PC-9 (cell line): ENCODE results near the gene ING1. TPM values are rescaled to one million over a fixed set of nuclear protein-coding genes. Genes with fewer than 3 reads are reported as not detected.

Experiments used
- BruUV-seq: library from RNA; stranded (reverse); fragments of 400-500 nt; replicated peaks from 2 replicates; lab custom pipeline; 2021; lab: Mats Ljungman, UMichigan
- CTCF ChIA-PET: fragments of 300-600 bp; sonication (Branson Sonifier 250); formaldehyde crosslinking; loops from one replicate; lab custom pipeline; 2022; ENCODE audit warnings: antibody characterized with exemption; lab: Charles Lee
- POLR2A ChIA-PET: fragments of 300-600 bp; sonication (Branson Sonifier 250); formaldehyde crosslinking; loops from one replicate; lab custom pipeline; 2022; ENCODE audit warnings: antibody characterized with exemption; ENCODE audit not compliant: unreplicated experiment; lab: Charles Lee
- DNase-seq, 2 experiments: peaks; one replicate each; pipeline versions ENCODE4 v3.0.0 to v3.0.0-alpha.2; 2015 to 2022; ENCODE audit warnings: mixed read lengths in 1 of 2
- H2AFZ ChIP-seq: fragments of 200-600 bp; sonication (generic); 2 replicates; pipeline ENCODE4 v1.8.1; 2017; ENCODE audit warnings: antibody characterized with exemption
- H3F3A ChIP-seq: fragments of 200-600 bp; sonication (generic); 2 replicates; pipeline ENCODE4 v1.8.1; 2017; ENCODE audit warnings: antibody characterized with exemption, mild to moderate bottlenecking, low read depth; ENCODE audit not compliant: insufficient read depth
- H3K27ac ChIP-seq: fragments of 200-600 bp; sonication (generic); 2 replicates; pipeline ENCODE4 v1.6.1; 2016; ENCODE audit warnings: mixed run types
- H3K27me3 ChIP-seq: fragments of 200-600 bp; sonication (generic); 2 replicates; pipeline ENCODE4 v1.6.1; 2016; ENCODE audit warnings: low read depth, mixed run types; ENCODE audit not compliant: insufficient read depth
- H3K36me3 ChIP-seq: fragments of 200-600 bp; sonication (generic); 2 replicates; pipeline ENCODE4 v1.6.1; 2016; ENCODE audit warnings: low read depth, mixed run types
- H3K4me1 ChIP-seq: fragments of 200-600 bp; sonication (generic); replicated peaks from 2 replicates; pipeline ENCODE4 v1.6.1; 2016; ENCODE audit warnings: mixed run types; ENCODE audit not compliant: insufficient read depth
- H3K4me2 ChIP-seq: fragments of 200-600 bp; sonication (generic); 2 replicates; pipeline ENCODE4 v1.6.1; 2017; ENCODE audit warnings: mixed run types
- H3K4me3 ChIP-seq: fragments of 200-600 bp; sonication (generic); 2 replicates; pipeline ENCODE4 v1.6.1; 2016; ENCODE audit warnings: mixed run types
- H3K79me2 ChIP-seq: fragments of 200-600 bp; sonication (generic); 2 replicates; pipeline ENCODE4 v1.6.1; 2017; ENCODE audit warnings: low read depth, mixed run types
- H3K9me2 ChIP-seq: fragments of 200-600 bp; sonication (generic); 2 replicates; pipeline ENCODE4 v1.8.1; 2017; ENCODE audit warnings: mild to moderate bottlenecking; ENCODE audit not compliant: insufficient read depth
- H3K9me3 ChIP-seq: fragments of 200-600 bp; sonication (generic); 2 replicates; pipeline ENCODE4 v1.8.1; 2016; ENCODE audit warnings: low read depth; ENCODE audit not compliant: insufficient read depth
- H4K20me1 ChIP-seq: fragments of 200-600 bp; sonication (generic); 2 replicates; pipeline ENCODE4 v1.8.1; 2017; ENCODE audit not compliant: insufficient read depth
- EZH2 ChIP-seq: fragments of 200-600 bp; sonication (generic); IDR thresholded peaks from 2 replicates; pipeline ENCODE4 v1.8.0; 2017; ENCODE audit warnings: antibody characterized with exemption, low read depth
- intact Hi-C: fragments of 100-400 bp; cut with micrococcal nuclease; formaldehyde crosslinking; loops from one replicate; pipeline ENCODE4 v1.10.0; 2022; ENCODE audit not compliant: unreplicated experiment
- total RNA-seq: library from RNA; stranded (reverse); gene quantifications from 2 replicates; pipeline ENCODE4 v1.2.3, GENCODE V29; 2021
- TF ChIP-seq, protein P1 (sequence below): fragments of 200-600 bp; sonication (generic); conservative IDR thresholded peaks from 2 replicates; pipeline ENCODE4 v1.6.1; 2017; ENCODE audit warnings: mixed run types, antibody characterized with exemption, mild to moderate bottlenecking, moderate library complexity

Gene ING1
- total RNA-seq, 1 experiment from 2014 or later, result 21.2 TPM

DNA sequence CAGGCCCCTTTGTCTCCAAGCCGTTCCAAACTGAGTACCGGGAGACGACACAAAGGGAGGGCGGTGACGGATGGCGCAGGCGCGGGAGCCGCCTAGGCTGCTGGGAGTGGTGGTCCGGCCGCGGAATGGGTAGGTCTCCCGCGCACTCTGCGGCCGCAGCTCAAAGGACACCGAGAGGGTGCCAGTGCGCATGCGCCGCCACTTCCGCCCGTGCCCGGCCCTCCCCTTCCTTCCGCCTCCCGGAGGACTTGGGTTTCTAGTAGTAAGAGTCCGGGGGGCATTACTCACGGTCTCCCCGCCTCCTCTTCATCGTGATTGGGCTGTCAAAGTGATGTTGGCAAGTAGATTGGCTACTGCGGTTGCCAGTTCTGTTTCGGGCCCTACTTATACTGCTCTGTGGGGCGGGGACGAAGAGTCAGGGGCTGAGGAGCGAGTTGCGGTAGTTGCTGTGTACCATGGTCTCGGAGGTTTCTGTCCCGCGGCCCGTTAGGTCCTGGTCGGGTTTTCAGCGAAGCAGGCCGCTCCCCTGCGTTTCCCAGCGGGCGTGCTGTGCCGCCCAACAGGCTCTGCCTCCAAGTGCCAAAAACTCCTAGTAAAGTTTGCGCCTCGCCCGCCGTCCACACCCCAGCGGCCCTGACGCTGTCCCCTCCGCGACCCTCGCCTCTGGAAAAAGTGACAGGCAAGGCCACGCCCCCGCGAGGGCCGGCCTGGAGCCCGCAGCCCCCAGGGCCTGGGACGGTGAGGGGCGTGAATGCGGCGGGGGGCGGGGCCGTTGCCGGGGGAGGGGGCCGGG, 455 bp upstream of the ING1 start:
- peaks cover 17% of the 10 kb centered on the region for H4K20me1 ChIP-seq
- no peak for TF ChIP-seq EZH2
- TF ChIP-seq, protein P1, sequence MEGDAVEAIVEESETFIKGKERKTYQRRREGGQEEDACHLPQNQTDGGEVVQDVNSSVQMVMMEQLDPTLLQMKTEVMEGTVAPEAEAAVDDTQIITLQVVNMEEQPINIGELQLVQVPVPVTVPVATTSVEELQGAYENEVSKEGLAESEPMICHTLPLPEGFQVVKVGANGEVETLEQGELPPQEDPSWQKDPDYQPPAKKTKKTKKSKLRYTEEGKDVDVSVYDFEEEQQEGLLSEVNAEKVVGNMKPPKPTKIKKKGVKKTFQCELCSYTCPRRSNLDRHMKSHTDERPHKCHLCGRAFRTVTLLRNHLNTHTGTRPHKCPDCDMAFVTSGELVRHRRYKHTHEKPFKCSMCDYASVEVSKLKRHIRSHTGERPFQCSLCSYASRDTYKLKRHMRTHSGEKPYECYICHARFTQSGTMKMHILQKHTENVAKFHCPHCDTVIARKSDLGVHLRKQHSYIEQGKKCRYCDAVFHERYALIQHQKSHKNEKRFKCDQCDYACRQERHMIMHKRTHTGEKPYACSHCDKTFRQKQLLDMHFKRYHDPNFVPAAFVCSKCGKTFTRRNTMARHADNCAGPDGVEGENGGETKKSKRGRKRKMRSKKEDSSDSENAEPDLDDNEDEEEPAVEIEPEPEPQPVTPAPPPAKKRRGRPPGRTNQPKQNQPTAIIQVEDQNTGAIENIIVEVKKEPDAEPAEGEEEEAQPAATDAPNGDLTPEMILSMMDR, result no peak
- CTCF ChIA-PET, result no interaction called here
- POLR2A ChIA-PET, result interaction anchor here (0.6 to 0.8 kb wide), 9 partner anchors 99 to 1940 kb away, joined by 3 to 23 read pairs (median 5); no protein-coding TSS in a partner anchor
- H3K4me1 ChIP-seq, result peaks cover 27% of the 10 kb centered on the region
- no TSS peak for BruUV-seq
- peak overlapping the region; percentile 89 for H3K4me3 ChIP-seq
- H3F3A ChIP-seq, result peaks cover 22% of the 10 kb centered on the region
- H2AFZ ChIP-seq, result peak overlapping the region; percentile 84
- H3K4me2 ChIP-seq, result peak overlapping the region; percentile 97
- H3K27ac ChIP-seq, result peak overlapping the region; percentile 94
- H3K9me2 ChIP-seq, result no peaks in the 10 kb centered on the region
- DNase-seq, result peak; percentile 99
- intact Hi-C loops, result loop anchor here (1.0 to 10.0 kb wide), 7 partner anchors 96 to 1468 kb away; partner anchors contain the start of gene ANKRD10
- no peaks in the 10 kb centered on the region for H3K27me3 ChIP-seq
- H3K9me3 ChIP-seq, result no peaks in the 10 kb centered on the region
- H3K36me3 ChIP-seq, result no peaks in the 10 kb centered on the region
- H3K79me2 ChIP-seq, result peaks cover 46% of the 10 kb centered on the region

DNA sequence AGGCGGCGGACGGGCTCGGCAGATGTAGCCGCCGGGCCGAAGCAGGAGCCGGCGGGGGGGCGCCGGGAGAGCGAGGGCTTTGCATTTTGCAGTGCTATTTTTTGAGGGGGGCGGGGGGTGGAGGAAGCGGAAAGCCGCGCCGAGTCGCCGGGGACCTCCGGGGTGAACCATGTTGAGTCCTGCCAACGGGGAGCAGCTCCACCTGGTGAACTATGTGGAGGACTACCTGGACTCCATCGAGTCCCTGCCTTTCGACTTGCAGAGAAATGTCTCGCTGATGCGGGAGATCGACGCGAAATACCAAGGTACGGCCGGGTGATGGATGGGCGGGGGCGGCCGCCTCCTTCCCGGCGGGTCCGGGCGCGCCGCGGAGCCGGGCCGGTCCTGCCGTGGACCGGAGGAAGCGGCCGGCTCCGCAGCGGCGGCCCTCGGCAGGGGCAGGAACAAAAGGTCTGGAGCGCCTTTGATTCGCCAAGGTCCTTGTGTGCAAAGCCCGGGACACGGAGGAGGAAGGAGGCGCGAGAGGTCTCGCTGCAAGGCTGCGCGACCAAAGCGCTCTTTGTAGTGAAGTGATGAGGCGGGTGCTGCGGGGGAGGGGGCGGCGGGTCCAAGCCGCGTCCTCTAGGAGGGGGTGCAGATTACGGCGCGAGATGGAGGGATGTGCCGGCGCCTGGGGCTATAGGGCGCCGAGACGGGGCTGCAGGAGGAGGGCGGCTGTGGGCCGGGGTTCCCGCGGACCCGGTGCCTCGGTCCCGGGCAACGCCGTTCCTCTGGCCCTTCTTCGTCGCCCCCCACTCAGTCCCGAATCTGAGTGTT, 689 bp downstream of the ING1 start:
- peak; percentile 20 to 60 for DNase-seq
- Histone ChIP-seq H3K79me2 (peaks cover 56% of the 10 kb centered on the region), H3K4me2 (peak overlapping the region; percentile 82), H3K27ac (peak overlapping the region; percentile 48; the same call in 1 of the 2 replicates), H4K20me1 (peaks cover 25% of the 10 kb centered on the region), H3K27me3 (no peaks in the 10 kb centered on the region), H3K36me3 (no peaks in the 10 kb centered on the region), H2AFZ (peak overlapping the region; percentile 73), H3K4me1 (peaks cover 31% of the 10 kb centered on the region), H3K4me3 (peak overlapping the region; percentile 89), H3K9me2 (no peaks in the 10 kb centered on the region), H3K9me3 (no peaks in the 10 kb centered on the region), H3F3A (peaks cover 17% of the 10 kb centered on the region)
- CTCF ChIA-PET, result no interaction called here
- POLR2A ChIA-PET, result no interaction called here
- TSS peak; percentile 5 for BruUV-seq
- no peak for TF ChIP-seq EZH2
- TF ChIP-seq, protein P1, result 0 out of 2 replicates have a peak, but pooled peaks have one; percentile 15
- intact Hi-C loops, result loop anchor here (1.0 to 10.0 kb wide), 7 partner anchors 97 to 1469 kb away; partner anchors contain the start of gene ANKRD10

DNA sequence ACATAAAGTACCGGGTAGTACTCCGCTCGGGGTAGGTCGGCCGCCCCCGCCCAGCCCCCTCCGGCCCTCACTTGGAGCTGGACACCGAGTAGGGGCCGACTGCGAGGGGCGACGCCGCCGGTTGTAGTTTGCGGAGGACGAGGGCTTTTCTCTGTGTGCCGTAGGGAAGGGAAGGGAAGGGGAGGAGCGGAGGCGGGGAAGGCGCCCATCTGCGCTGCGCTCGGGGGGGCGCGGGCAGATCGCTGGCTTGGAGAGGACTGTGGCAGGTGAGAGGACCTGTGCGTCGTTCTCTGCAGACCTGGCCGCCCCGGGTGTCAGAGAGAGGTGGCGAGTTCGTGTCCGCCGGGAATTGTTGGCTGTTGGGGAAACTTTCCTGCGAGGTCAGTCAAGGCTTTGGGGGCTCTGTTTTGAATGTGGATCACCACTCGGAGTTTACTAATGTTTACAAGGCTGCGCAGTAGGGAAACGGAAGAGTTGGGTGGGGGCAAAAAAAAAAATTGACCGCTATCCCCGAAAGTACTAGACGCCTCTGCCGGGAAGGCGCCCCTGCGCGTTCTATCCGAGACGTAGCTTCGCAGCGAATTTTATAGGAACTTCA, 1.4 kb downstream of the ING1 start:
- Histone ChIP-seq H3K79me2 (peaks cover 63% of the 10 kb centered on the region), H3K36me3 (no peaks in the 10 kb centered on the region), H4K20me1 (peaks cover 25% of the 10 kb centered on the region), H3K9me3 (no peaks in the 10 kb centered on the region), H3K27ac (peak overlapping the region; percentile 48), H3K4me3 (peak overlapping the region; percentile 89), H3K27me3 (no peaks in the 10 kb centered on the region), H3K4me2 (peak overlapping the region; percentile 82), H3K4me1 (peaks cover 31% of the 10 kb centered on the region), H3K9me2 (no peaks in the 10 kb centered on the region), H2AFZ (peak overlapping the region; percentile 73), H3F3A (peaks cover 17% of the 10 kb centered on the region)
- TSS peak; percentile 85 for BruUV-seq
- POLR2A ChIA-PET, result interaction anchor here (0.5 to 1.0 kb wide), 16 partner anchors 9 to 1839 kb away, joined by 3 to 17 read pairs (median 7); partner anchors contain the start of genes CARS2, NAXD and RAB20
- intact Hi-C loops, result loop anchor here (1.0 to 10.0 kb wide), 8 partner anchors 102 to 1470 kb away; no protein-coding TSS in a partner anchor
- no peak for TF ChIP-seq EZH2
- TF ChIP-seq, protein P1, result 0 out of 2 replicates have a peak, but pooled peaks have one; percentile 40
- CTCF ChIA-PET, result interaction anchor here (0.6 kb wide), 1 partner anchor 230 kb away, joined by 5 read pairs; no protein-coding TSS in a partner anchor
- no peak for DNase-seq
